Lower leg skin (tissue), 3 donors: ENCODE results near the gene CCDC82.

Experiments
- POLR2A ChIP-seq, 2 donors: fragments of 450-650 bp; IDR thresholded peaks; one replicate each; pipeline ENCODE4 v1.6.1; 2016 to 2017; ENCODE audit warnings: antibody characterized with exemption in 2 of 2, mild to moderate bottlenecking in 1 of 2, moderate library complexity in 1 of 2
- TF ChIP-seq, protein P1 (sequence below), 3 donors: fragments of 450-650 bp; IDR thresholded peaks; one replicate each; pipeline ENCODE4 v1.5.1; 2016; ENCODE audit warnings: antibody characterized with exemption in 3 of 3, mild to moderate bottlenecking in 3 of 3, moderate library complexity in 2 of 3

DNA sequence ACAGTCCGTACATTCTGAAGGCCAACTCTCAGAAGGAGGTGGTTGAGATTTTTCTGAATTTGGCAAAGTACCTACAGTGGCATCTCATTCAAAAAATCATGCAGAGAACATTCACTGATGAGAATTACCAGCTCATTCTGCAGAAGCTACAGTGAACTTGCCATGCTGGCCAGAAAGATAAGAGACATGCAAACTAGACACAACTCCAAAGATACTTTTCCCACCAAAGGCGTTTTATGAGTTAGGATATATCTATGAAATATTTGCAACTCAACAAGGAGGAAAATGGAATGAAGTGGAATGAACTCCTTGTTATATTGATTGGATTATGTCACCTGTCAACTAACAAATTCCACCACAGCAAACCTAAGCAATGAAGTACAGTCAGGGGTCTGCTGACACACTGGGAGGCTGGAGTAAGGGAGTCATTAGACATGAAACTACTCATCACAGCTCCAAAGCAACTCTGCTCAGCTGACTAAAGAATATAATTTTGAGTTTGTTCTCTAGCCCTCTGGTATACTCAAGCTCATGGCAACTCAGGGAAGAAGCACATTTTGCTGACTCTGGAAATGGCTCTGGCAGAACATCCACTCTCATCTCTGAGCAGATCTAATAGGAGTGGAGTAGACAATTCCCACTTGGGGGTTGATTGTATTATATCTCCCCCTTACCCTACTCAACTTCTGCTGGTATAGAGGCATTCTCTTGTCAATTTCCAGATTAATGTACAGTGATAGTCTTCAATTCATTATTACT is 69.6 kb downstream of the CCDC82 start:
- TF ChIP-seq, protein P1, sequence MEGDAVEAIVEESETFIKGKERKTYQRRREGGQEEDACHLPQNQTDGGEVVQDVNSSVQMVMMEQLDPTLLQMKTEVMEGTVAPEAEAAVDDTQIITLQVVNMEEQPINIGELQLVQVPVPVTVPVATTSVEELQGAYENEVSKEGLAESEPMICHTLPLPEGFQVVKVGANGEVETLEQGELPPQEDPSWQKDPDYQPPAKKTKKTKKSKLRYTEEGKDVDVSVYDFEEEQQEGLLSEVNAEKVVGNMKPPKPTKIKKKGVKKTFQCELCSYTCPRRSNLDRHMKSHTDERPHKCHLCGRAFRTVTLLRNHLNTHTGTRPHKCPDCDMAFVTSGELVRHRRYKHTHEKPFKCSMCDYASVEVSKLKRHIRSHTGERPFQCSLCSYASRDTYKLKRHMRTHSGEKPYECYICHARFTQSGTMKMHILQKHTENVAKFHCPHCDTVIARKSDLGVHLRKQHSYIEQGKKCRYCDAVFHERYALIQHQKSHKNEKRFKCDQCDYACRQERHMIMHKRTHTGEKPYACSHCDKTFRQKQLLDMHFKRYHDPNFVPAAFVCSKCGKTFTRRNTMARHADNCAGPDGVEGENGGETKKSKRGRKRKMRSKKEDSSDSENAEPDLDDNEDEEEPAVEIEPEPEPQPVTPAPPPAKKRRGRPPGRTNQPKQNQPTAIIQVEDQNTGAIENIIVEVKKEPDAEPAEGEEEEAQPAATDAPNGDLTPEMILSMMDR (IDR thresholded peaks at IDR 0.05) = no peak
- TF ChIP-seq POLR2A (IDR thresholded peaks at IDR 0.05) = no peak
